Fibroblast of lung (primary cell): ENCODE measurements around the gene KCNJ8. TPM values are rescaled to one million over a fixed set of nuclear protein-coding genes. Genes with fewer than 3 reads are reported as not detected.

Source experiments
- DNase-seq, 2 donors: peaks; one replicate each; pipeline versions ENCODE4 v3.0.0 to v3.0.0-alpha.2; 2010; ENCODE audit warnings: low read depth in 2 of 2
- H2AFZ ChIP-seq: 2 replicates; pipeline ENCODE4 v1.5.1; 2012; ENCODE audit warnings: low read length, control low read depth, inconsistent platforms
- H3K27ac ChIP-seq: 2 replicates; pipeline ENCODE4 v1.5.1; 2011; ENCODE audit warnings: low read length, control low read depth; ENCODE audit not compliant: insufficient read depth
- H3K27me3 ChIP-seq: 2 replicates; pipeline ENCODE4 v1.5.1; 2011; ENCODE audit warnings: mild to moderate bottlenecking, low read length; ENCODE audit not compliant: control insufficient read depth, insufficient read depth
- H3K36me3 ChIP-seq: 2 replicates; pipeline ENCODE4 v1.5.1; 2011; ENCODE audit warnings: low read length; ENCODE audit not compliant: control insufficient read depth, insufficient read depth
- H3K4me1 ChIP-seq: 2 replicates; pipeline ENCODE4 v1.5.1; 2011; ENCODE audit warnings: low read length; ENCODE audit not compliant: control insufficient read depth, insufficient read depth; ENCODE audit errors: extremely low read depth
- H3K4me2 ChIP-seq: 2 replicates; pipeline ENCODE4 v1.5.1; 2011; ENCODE audit warnings: low read length, control low read depth; ENCODE audit not compliant: insufficient read depth; ENCODE audit errors: extremely low read depth
- H3K4me3 ChIP-seq, 4 experiments: fragments of 200-600 bp in 1 of 4; sonication (generic) in 1 of 4; replicated peaks in 1 of 4; 2 replicates each; pipeline ENCODE4 v1.5.1; 2011 to 2016; ENCODE audit warnings: low read length in 4 of 4, low read depth in 3 of 4, mild to moderate bottlenecking in 3 of 4, control low read depth in 2 of 4, inconsistent platforms in 1 of 4, mixed read lengths in 1 of 4; ENCODE audit not compliant: insufficient read depth in 1 of 4; ENCODE audit errors: control extremely low read depth in 1 of 4
- H3K79me2 ChIP-seq: 2 replicates; pipeline ENCODE4 v1.5.1; 2012; ENCODE audit warnings: mild to moderate bottlenecking, low read length, inconsistent platforms; ENCODE audit not compliant: control insufficient read depth, insufficient read depth
- H3K9ac ChIP-seq: 2 replicates; pipeline ENCODE4 v1.5.1; 2011; ENCODE audit warnings: mild to moderate bottlenecking, low read length, control low read depth; ENCODE audit not compliant: insufficient read depth
- H3K9me3 ChIP-seq: 2 replicates; pipeline ENCODE4 v1.5.1; 2012; ENCODE audit warnings: low read depth, low read length; ENCODE audit not compliant: control insufficient read depth, insufficient read depth
- H4K20me1 ChIP-seq: 2 replicates; pipeline ENCODE4 v1.5.1; 2011; ENCODE audit warnings: low read length; ENCODE audit not compliant: control insufficient read depth, insufficient read depth; ENCODE audit errors: extremely low read depth
- EZH2 ChIP-seq: IDR thresholded peaks from 2 replicates; pipeline ENCODE4 v1.5.1; 2012; ENCODE audit warnings: low read length, control low read depth, mild to moderate bottlenecking; ENCODE audit errors: missing control alignments
- polyA plus RNA-seq, 2 donors: library from polyadenylated mRNA; depleted of rRNA in 1 of 2; stranded (reverse) in 1 of 2; unstranded in 1 of 2; fragments of >200 nt; gene quantifications; 2 replicates each; pipeline ENCODE4 v1.2.1, GENCODE V29; 2011 to 2012; ENCODE audit warnings: missing spikeins in 1 of 2
- total RNA-seq: library from RNA; depleted of rRNA; stranded (reverse); fragments of >200 nt; gene quantifications from 2 replicates; pipeline ENCODE4 v1.2.1, GENCODE V29; 2014
- TF ChIP-seq, protein P1 (sequence below), 2 donors: IDR thresholded peaks in 1 of 2; conservative IDR thresholded peaks in 1 of 2; 1 replicate in 1 of 2; 2 replicates in 1 of 2; pipeline ENCODE4 v1.5.1; 2011 to 2012; ENCODE audit warnings: low read length in 2 of 2, control low read depth in 1 of 2, inconsistent platforms in 1 of 2, low read depth in 1 of 2, mild to moderate bottlenecking in 1 of 2

The KCNJ8 gene
- total and polyA plus RNA-seq, 2 donors (not counting 1 experiment from before 2014, with no cell fraction given): 13.2 to 17.7 TPM

DNA sequence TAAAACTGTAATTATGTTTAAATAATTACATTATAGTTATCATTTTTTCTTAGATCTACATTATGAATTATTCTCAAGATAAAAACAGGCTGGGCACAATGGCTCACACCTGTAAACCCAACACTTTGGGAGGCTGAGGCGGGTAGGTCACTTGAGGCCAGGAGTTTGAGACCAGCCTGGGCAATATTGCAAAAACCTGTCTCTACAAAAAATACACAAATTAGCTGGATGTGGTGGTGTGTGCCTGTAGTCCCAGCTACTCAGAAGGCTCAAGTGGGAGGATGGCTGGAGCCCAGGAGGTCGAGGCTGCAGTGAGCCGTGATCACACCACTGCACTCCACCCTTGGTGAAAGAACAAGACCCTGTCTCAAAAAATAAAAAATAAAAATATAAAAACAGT, 40.3 kb upstream of the KCNJ8 start:
- Histone ChIP-seq H3K9ac (no peak overlapping the region), H3K27me3 (no peaks in the 10 kb centered on the region), H3K4me1 (peaks cover 6% of the 10 kb centered on the region), H3K4me3 (no peak overlapping the region), H3K9me3 (no peaks in the 10 kb centered on the region), H2AFZ (no peak overlapping the region), H3K4me2 (no peak overlapping the region), H3K36me3 (no peaks in the 10 kb centered on the region), H4K20me1 (no peaks in the 10 kb centered on the region), H3K79me2 (no peaks in the 10 kb centered on the region), H3K27ac (no peak overlapping the region)
- no peak for DNase-seq
- TF ChIP-seq EZH2: no peak
- TF ChIP-seq, protein P1, sequence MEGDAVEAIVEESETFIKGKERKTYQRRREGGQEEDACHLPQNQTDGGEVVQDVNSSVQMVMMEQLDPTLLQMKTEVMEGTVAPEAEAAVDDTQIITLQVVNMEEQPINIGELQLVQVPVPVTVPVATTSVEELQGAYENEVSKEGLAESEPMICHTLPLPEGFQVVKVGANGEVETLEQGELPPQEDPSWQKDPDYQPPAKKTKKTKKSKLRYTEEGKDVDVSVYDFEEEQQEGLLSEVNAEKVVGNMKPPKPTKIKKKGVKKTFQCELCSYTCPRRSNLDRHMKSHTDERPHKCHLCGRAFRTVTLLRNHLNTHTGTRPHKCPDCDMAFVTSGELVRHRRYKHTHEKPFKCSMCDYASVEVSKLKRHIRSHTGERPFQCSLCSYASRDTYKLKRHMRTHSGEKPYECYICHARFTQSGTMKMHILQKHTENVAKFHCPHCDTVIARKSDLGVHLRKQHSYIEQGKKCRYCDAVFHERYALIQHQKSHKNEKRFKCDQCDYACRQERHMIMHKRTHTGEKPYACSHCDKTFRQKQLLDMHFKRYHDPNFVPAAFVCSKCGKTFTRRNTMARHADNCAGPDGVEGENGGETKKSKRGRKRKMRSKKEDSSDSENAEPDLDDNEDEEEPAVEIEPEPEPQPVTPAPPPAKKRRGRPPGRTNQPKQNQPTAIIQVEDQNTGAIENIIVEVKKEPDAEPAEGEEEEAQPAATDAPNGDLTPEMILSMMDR (conservative IDR thresholded peaks at IDR 0.05 in 1 of 2, IDR thresholded peaks at IDR 0.05 in 1 of 2; ENCODE audit: low read depth in 1 of 2, low read length in 2 of 2): no peak

DNA sequence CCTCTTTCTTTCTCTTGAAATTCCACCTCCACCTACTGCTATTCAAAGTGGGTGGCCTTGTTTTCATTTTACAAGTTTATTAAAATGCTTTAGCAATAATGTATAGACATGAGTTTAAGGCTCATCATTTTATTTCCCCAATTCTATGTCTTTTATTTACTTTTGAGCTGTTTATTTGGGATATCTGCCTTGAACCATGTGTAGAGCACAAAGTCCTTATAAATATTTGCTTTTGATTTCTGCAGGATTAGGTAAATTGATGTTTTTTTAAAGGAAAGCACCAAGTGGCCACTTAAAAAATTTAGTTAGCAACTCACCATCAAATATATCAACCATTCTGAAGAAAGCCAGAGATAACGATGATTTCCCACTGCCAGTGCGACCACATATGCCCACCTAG, 39.8 kb upstream of the KCNJ8 start:
- no peak for DNase-seq
- TF ChIP-seq, protein P1 (conservative IDR thresholded peaks at IDR 0.05 in 1 of 2, IDR thresholded peaks at IDR 0.05 in 1 of 2; ENCODE audit: low read depth in 1 of 2, low read length in 2 of 2): no peak
- no peak for TF ChIP-seq EZH2
- H3K4me1 ChIP-seq: peaks cover 6% of the 10 kb centered on the region
- H2AFZ ChIP-seq: no peak overlapping the region
- no peaks in the 10 kb centered on the region for H3K9me3 ChIP-seq
- H3K27ac ChIP-seq: no peak overlapping the region
- H3K36me3 ChIP-seq: no peaks in the 10 kb centered on the region
- no peaks in the 10 kb centered on the region for H4K20me1 ChIP-seq
- no peak overlapping the region for H3K9ac ChIP-seq
- H3K4me2 ChIP-seq: no peak overlapping the region
- no peaks in the 10 kb centered on the region for H3K27me3 ChIP-seq
- H3K4me3 ChIP-seq: no peak overlapping the region
- H3K79me2 ChIP-seq: no peaks in the 10 kb centered on the region

DNA sequence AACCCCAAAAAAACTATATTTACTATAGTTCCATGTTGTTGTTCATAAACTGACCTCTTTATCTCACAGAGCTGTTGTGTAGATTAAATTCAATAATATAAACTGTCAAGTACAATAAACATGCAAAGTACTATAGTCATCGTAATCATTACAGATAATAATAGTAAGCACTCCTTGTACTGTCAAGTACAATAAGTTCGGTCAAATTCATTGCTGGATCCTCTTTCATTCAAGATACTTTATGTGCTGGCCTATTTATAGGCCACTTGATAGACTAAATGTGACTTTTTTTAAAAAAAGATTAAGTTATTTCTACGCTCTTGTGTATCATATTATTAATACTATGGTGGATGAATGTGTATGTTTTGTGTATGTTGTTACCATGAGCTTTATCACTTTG, 39.2 kb upstream of the KCNJ8 start:
- Histone ChIP-seq H2AFZ (no peak overlapping the region), H3K4me2 (no peak overlapping the region), H3K9me3 (no peaks in the 10 kb centered on the region), H3K36me3 (no peaks in the 10 kb centered on the region), H3K4me1 (peaks cover 1% of the 10 kb centered on the region), H3K27ac (no peak overlapping the region), H4K20me1 (no peaks in the 10 kb centered on the region), H3K79me2 (no peaks in the 10 kb centered on the region), H3K9ac (no peak overlapping the region), H3K27me3 (no peaks in the 10 kb centered on the region), H3K4me3 (no peak overlapping the region)
- no peak for DNase-seq
- TF ChIP-seq EZH2: no peak
- TF ChIP-seq, protein P1 (conservative IDR thresholded peaks at IDR 0.05 in 1 of 2, IDR thresholded peaks at IDR 0.05 in 1 of 2; ENCODE audit: low read depth in 1 of 2, low read length in 2 of 2): no peak
